GM19023 (cell line): Measurements from ENCODE around the gene CXCL10.
"Not testable (repeated sequence)": the region's sequence is repeated elsewhere in the genome, so short reads cannot be mapped to it uniquely, and the experiment has no call there.

ENCODE experiments used
- ATAC-seq: cut with Tn5 transposase; IDR thresholded peaks from one replicate; pipeline ENCODE4 v1.9.1; 2021; ENCODE audit warnings: mild to moderate bottlenecking, moderate library complexity; ENCODE audit not compliant: unreplicated experiment

CXCL10 gene

DNA sequence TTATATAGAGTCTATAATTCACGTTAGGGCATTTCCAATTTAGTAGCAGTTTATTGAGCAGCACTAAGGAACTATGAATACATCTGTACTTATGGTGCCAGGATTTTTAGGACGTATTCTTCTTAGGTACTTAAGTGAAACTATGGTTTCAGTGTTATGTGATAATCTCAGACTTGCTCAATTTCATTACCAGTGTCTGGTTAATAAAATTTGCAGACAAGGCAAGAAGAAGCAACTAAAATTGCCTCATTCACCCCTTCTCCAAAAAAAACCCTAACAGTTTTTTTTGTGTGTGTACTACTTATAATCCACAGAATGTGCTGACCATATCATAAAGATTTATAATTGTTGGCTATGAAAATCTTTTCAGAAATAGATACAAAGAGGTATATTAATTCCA is 6.0 kb upstream of the CXCL10 start:
- no peak for ATAC-seq

DNA sequence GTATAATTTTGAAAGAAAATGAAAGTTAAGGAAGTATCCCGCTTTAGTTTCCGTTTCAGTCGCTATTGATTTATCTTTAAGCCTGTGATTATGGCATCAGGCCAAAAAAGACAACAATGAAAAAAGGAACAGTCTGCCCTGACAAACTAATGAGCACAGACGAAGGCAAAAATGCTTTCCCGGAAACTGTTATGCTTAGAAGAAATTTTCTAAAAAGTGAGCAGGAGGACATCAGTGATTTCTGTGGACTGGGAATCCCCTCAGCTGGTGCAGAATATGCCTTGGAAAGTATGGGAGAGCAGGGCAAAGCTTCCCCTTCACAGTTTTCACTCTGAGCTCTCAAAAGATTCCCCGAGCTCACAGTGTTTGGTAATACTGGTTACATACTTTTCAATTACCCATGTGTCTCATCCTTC is 5.1 kb upstream of the CXCL10 start:
- no peak for ATAC-seq

DNA sequence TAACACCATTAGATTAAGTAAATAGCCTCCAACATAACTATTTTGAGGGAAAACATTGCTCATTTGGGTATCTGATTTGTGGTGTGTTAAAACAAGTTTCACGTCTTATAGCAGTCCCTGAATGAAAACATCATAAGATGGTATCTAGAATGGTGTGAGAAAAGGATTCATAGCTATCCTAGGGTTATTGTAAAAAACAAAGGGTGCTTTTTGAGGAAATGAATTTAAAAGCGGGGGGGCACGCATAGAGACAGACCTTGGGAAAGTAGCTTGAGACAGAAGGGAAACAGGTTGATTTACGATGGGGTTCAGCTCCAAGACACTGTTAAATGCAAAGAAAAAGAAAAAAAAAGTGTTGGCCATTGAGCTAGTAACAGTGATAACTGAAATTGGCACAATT is 768 bp upstream of the CXCL10 start:
- ATAC-seq: no peak

DNA sequence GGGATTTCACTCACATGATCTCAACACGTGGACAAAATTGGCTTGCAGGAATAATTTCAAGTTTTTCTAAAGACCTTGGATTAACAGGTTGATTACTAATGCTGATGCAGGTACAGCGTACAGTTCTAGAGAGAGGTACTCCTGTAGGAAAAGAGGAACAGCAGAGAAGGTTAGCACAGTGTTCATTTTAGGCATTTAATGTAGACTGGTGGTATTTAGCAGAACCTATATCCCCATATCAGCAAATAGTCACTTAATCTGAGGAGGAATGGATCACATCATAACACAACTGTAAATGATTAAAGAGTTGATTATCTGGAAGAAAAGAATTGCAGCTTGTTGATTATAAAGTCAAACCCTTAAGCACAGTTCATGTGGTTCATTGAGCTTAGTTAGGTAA is 620 bp downstream of the CXCL10 start:
- ATAC-seq: no peak

DNA sequence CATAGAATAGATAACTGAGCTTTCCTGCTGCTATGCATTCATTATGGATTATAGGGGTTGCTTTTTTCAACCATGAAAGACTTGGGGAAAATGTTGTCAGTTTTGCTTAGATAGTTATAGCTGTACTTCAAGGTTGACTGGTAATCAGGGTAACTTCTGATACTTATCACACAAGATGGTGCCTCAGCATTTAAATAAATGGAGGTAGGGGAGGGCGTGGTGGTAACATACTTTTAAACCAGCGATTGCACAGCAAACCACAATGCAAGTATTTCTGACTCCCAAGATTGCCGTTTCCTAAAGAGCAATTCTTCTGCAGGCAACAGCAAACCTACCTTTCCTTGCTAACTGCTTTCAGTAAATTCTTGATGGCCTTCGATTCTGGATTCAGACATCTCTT is 1.3 kb downstream of the CXCL10 start:
- no peak for ATAC-seq

DNA sequence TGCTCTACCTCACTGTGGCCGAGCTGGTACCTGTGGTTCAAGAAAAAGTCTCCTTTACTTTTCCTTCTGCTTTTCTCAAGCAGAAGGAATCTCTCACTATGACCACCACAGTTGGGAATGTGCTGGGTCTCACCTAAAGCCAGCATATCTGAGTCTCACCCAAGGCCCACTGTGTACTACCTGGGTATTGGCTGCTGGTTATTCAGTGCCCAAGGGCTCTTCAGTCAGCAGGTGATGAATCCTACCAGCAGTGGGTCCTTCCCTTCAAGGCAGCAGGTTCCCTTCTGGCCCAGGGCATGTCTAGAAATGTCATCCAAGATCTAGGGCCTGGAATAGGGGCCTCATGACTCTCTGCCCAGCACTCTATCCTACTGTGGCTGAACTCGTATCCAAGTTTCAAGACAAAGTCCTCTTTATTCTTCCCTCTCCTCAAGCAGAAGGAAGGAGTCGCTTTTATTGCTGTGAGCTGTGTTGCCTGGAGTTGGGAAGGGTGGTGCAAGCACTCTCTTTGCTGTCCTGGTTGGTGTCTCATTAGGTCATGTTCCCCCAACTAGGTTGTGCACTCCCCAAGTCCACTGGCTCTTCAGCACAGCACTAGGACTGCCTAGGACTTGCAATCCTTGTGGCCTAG is 6.1 kb downstream of the CXCL10 start:
- no peak for ATAC-seq

DNA sequence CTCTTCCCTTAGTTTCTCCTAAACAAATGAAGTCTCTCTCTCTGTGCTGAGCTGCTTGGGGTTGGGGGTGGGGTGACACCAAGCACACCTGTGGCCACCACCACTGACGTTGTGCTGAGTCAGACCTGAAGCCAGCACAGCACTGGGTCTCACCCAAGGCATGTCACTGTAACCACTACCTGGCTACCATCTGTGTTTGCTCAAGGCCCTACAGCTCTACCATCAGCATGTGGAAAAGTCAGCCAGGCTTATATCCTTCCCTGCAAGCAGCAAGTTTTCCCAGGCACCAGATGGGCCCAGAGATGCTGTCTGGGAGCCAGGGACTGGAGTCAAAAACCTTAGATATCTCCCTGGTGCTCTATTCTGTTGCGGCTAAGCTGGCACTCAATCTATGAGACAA is 6.9 kb downstream of the CXCL10 start:
- ATAC-seq: peak; percentile 56

DNA sequence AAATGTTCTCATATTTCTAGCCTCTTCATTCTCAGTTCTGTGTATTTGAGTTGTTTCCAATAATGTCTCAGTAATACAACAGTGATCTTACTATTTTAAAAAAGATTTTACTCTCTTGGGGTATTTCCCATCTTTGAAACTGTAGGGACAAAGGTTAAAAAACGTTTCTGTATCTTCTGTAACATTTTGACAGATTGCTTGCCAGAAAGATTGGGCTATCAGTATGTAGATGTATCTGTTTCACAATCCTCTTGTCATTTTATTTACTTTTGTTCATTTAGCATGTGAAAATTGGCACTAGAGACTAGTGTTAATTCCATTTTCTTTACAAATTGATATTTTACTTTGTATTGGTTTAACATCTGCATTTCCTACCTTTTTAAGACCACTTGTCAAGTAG is 9.8 kb downstream of the CXCL10 start:
- ATAC-seq: no peak

DNA sequence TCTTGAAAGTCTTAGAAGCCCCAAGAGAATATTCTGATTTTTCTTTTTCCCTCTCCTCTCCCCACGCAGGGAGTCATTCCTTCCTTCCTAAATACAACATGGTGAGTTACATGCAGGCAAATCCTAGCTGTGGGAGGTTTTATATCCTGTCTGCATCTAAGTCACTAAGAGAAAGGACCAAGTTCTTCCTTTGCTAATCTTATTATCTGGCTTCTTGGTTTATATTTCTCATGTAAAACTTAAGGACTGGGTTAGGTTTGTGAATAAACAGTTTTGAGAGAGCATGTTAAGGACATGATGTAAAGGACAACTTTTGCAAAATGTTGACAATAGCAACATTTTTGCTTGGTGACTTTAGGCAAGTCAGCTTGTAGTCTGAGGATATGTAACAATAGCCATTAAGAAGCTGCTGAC is 10.9 kb downstream of the CXCL10 start:
- ATAC-seq: no peak

DNA sequence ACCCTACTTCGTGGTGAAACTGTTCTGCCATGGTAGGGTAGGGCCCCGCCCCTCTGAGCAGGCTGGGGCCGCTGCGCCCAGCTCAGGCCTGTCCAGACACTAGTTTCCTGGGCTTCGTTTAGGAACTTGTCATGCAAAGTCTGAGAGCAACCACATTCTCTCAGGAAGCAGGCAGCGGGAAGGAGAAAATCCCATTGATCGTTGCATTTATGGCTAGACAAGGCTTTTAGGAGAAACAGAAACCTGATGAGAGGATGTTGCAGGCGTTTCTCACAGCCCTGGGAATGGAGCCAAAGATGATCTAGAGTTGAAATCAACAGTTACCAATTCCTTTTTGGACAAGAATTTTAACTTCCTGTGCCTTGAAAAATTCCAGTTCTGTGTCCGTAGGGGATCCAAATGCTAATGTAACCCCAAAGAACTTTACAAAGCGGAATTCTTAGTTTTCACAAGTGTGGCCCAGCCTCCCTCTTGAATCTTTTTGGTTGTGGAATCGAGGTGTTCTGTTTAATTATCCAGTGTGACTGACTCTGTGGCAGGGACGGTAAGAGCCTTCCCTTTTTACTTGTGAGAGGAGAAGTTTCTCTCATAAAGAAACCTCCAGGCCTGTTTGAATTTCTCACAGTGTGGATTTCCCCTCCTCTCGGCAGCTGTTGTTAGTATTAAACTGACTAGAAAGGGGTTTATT is 11.5 kb downstream of the CXCL10 start:
- ATAC-seq: peak; percentile 75

DNA sequence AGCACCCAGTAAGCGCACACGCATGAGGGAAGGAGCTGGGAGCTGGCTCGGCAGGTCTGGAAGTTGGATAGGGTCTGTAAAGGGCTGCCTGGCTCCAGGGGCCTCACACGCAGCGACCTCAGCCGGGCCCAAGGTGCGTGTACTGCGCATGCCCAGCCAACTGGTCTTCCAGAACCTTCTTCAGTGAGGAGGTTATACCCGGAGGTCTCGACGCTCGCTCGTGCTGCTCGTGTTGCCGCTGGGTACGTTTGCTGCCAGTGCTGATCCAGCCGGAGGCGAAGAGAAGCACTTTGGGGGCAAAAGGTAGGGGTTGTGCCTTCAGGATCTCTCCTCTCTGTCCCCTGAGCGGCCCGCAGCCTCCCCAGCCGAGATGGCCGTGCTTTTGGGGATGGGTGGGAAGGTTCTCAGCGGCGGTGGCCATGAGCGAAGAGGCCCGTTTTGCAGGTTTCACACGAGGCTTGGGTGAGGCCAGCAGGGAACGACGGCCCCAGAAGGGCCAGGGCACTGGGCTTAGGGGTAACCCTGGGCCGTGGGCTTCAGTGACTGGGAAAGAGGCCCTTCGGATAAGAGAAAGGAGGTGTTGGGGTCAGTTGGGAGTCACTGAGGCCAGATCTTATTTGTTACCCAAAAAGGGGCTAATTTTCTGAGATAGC is 12.2 kb downstream of the CXCL10 start:
- ATAC-seq: no peak

DNA sequence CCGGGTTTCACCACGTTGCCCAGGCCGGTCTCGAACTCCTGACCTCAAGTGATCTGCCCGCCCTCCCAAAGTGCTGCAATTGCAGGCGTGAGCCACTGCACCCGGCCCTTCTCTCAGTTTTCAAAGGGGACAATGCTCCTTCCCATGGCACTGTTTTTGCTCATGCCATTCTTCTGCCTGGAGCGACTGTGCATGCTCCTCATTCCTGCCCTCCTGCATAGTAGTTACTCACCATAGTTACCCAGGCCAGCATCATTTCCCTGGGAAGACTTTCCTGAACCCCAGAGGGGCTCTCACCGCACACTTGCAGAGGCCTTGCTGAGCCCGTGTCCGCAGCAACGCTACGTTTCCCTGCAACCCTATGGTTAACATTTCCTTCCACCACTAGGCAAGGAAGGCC is 12.7 kb downstream of the CXCL10 start:
- ATAC-seq: no peak

DNA sequence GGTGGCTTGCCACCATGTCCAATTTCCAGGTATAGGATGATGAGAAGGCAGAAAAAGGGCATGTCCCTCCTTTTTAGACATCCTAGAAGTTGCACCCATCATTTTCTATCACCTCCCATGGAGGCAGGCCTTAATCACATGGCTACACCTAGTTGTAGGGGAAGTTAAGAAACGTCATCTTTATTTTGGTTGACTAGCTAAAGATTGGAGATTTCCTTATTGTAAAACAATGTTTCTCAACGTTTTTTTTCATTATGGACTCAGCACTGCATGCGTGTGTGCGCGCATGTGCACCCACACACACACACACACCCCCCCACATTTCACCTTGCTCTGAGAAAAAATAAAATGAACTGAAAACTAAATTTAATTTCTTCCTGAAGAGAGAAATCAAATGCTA is 14.0 kb downstream of the CXCL10 start:
- no peak for ATAC-seq

DNA sequence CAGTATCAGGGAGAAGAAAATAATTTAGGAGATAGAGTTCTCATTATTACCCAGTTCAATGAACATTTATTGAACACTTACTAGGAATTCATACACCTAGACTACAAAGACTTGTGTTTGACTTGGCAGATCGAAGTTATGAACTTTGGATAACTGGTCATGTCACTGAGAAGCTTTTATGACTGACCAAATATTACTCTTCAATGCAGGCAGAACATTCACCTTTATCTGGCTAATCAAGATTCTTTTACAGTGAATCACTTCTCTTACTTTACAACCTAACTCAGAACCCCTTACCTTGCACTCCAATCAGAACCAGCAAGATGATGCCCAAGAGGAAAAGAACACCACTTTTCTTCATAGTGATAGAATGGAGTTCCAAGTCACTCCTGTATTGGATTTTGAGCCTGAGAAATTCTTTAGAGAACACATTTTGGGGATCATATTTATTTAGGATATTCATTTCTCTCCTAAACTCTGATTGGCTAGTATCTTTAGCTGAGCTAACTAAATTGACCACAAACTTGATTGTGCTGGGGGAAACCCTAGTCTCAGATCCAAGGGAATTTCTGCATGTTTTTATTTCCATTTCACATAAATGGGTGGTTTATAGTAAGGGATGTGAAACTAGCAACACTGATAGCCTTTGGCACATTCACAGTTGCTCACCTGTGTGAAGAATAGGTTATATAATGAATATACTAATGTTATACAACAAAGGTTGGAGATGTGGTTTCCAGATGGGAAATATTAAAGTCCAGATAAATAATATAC is 16.0 kb downstream of the CXCL10 start, which contains the start of gene CXCL9:
Gene CXCL9, minus strand, starts transcription at position 421 of the 774 bp plus-strand sequence. Its CDS starts 60 bp downstream, at position 361.
- ATAC-seq: no peak

DNA sequence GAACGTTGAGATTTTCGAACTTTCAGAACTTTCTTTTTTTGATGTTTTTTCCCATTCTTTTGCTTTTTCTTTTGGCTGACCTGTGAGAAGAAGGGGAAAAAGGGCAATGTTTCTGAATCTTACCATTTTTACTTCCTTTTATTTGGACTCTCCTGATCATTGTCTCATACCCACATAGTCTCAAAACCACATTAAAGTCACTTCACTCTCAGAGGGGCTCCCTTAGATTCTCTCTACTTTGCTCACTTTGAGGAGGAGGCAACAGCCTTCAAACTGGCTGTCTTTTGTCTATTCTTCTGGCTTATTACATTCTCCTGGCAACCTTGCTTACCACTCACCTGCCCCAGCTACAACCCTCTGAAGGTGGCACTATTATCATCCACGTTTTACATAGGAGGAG is 19.7 kb downstream of the CXCL10 start:
- ATAC-seq: no peak

DNA sequence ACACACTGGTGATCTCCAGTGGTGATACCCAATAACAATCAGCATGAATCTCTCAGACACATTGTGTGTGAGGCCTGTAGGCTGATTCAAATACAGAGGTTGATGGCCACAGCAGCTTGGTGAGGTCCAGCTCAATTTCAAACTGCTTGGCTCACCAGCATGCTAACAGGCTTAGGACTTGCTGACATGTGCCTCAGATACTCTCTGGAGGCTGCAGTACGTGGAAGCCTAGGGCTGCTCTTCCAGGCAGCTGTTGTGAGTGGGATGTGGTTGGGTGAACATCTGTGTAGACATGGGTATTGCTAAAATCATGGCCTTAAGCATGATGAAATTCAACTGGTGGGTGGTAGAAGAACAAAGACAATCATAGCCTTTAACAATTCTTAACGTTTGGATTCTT is 20.3 kb downstream of the CXCL10 start:
- no peak for ATAC-seq

DNA sequence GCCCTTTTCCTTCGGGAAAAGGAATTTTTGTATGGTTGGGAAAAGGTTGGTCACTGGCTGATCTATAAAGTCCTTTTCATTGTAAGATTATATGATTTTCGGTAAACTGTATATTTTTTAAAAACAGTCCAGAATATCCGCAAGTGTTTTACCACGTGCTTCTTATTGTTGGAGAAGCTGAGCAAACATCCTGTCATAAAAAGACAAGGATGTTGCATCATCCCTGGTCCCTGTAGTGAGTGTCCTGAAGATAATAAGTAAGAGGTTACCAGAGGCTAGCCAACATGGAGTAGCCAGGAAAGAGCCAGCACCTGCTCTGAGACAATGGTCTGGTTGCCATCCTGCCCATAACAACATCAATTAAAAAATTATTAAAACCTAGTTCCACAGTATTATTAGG is 21.1 kb downstream of the CXCL10 start:
- ATAC-seq: no peak

DNA sequence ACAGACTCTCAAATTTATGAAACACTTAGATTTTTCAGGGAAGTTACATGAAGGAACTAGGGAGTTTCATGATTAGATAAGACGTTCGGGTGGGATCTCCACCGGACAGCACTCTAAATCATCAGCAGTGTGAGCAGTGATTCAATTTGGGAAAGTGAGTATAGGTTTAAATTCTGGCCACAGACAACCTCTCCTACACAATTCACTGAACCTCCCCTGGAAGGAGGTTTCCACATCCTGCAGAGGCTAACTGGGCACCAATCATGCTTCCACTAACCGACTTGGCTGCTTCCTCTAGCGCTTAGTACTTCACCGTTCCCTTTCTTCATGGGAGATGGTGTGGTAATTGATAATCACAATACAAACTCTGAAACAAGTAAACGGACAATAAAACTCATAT is 21.6 kb downstream of the CXCL10 start:
- ATAC-seq: no peak

DNA sequence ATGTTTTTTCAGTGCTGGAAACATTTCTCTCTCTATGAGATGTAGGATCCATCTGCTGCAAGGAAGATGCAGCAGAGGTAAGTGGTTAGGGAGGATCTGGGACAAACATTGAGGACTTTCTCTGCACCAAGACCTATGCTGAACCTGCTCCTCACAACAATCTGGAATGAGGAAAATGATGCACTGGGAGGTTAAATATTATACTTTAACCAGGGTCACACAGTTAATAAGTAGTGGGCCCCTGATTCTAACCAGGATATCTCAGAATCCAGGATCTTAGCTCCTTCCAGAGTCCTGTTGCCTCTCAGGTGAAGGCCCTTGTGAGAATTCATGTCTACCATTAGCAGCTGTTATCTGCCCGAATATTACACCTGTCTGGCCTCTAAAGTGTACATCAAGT is 23.0 kb downstream of the CXCL10 start:
- no peak for ATAC-seq

DNA sequence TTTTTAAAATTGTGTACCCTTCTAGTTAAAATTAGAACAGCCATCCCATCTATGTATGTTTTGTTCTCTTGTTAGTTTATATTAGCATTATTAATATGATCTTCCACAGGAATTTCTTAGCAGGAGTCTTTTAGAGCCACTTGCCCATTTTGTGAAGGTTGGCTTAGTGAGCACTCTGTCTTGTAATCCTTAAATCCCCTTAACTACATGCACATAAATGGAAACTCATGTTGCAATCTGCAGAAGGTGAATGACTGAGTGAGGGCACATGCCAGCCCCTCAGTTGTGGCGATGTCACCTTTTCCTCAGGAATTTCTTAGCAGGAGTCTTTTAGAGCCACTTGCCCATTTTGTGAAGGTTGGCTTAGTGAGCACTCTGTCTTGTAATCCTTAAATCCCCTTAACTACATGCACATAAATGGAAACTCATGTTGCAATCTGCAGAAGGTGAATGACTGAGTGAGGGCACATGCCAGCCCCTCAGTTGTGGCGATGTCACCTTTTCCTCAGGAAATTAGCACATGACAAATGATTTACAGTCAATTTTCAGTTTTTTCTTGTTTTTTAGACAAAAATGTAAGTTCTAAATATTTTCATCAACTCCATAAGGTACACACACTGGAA is 24.7 kb downstream of the CXCL10 start:
- not testable (repeated sequence) for ATAC-seq

DNA sequence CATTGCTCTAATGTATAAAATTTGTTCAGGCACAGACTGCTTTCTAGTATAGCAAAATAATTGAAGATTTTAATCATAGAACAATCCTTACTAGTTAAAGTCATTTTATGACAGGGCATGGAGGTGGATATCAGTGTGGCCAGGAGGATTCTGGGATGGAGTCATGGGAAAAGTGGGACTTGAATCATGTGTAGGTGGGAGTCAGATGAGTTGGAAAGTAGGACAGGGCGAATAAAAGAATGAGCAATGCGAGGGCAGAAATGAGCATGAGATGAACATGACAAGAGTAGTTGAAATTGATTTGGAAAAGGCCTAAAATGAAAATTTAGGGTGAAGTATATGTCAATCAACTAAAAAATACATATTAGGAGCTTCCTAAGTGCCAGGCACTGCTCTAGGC is 25.4 kb downstream of the CXCL10 start:
- no peak for ATAC-seq
